HK-2 (cell line): ENCODE data around the gene SLF2.

ENCODE experiments used
- DNase-seq: peaks from one replicate; pipeline ENCODE4 v3.0.0-alpha.2; 2018; ENCODE audit not compliant: unreplicated experiment

Gene SLF2

GRCh38 chr10:101000127-101000914 lies 87.6 kb downstream of the SLF2 start:
- DNase-seq = no peak

- DNase-seq = peak; percentile 74
These were observed 88.3 kb downstream of the SLF2 start for GRCh38 chr10:101000915-101001658.

- DNase-seq = no peak
These were observed 88.9 kb downstream of the SLF2 start for GRCh38 chr10:101001659-101002035.

- DNase-seq = no peak
These were observed 89.7 kb downstream of the SLF2 start for GRCh38 chr10:101002456-101002855.

GRCh38 chr10:101003639-101004206 lies 91.0 kb downstream of the SLF2 start:
- no peak for DNase-seq

GRCh38 chr10:101005361-101005760 lies 92.6 kb downstream of the SLF2 start:
- DNase-seq = no peak

GRCh38 chr10:101005869-101006567 lies 93.3 kb downstream of the SLF2 start:
- DNase-seq = no peak

GRCh38 chr10:101006593-101007098 lies 93.9 kb downstream of the SLF2 start:
- no peak for DNase-seq

GRCh38 chr10:101007099-101007711 lies 94.4 kb downstream of the SLF2 start:
- no peak for DNase-seq

- no peak for DNase-seq
These were observed 95.4 kb downstream of the SLF2 start for GRCh38 chr10:101007915-101008822.

- DNase-seq = no peak
These were observed 96.2 kb downstream of the SLF2 start for GRCh38 chr10:101008823-101009423.

- no peak for DNase-seq
These were observed 97.6 kb downstream of the SLF2 start for GRCh38 chr10:101010329-101010728.

GRCh38 chr10:101011517-101012423 lies 99.0 kb downstream of the SLF2 start:
- DNase-seq = no peak

- peak; percentile 95 for DNase-seq
These were observed 100.0 kb downstream of the SLF2 start for GRCh38 chr10:101012525-101013364.

- no peak for DNase-seq
These were observed 100.6 kb downstream of the SLF2 start for GRCh38 chr10:101013365-101013825.

- DNase-seq = peak; percentile 84
These were observed 101.6 kb downstream of the SLF2 start for GRCh38 chr10:101014230-101014884.
